Activated naive CD8-positive, alpha-beta T cell treated with anti-CD3 and anti-CD28 coated beads, Interleukin-2, amount 10 ng/mL, durations not matched to agents 7 days and 5 days (primary cell): ENCODE data around the gene DLG2. TPM values are rescaled to one million over a fixed set of nuclear protein-coding genes. Genes with fewer than 3 reads are reported as not detected.

Experiments
- ATAC-seq: fragments of 150-1000 bp; cut with Tn5 transposase; one replicate; pipeline ENCODE4 v1.10.0; 2021; ENCODE audit warnings: low read depth, moderate library complexity
- POLR2A ChIA-PET: fragments of 350-600 bp; sonication (Branson Sonifier 250); formaldehyde crosslinking; loops from one replicate; lab custom pipeline; 2021; ENCODE audit warnings: antibody characterized with exemption; lab: Charles Lee
- DNase-seq: peaks from one replicate; pipeline ENCODE4 v3.0.0; 2021
- H3K27ac Mint-ChIP-seq: one replicate; pipeline ENCODE4 v1.8.0; 2022; ENCODE audit warnings: mild to moderate bottlenecking, mixed read lengths
- H3K27me3 Mint-ChIP-seq: one replicate; pipeline ENCODE4 v1.8.0; 2022; ENCODE audit warnings: mild to moderate bottlenecking, moderate library complexity, mixed read lengths
- H3K36me3 Mint-ChIP-seq: one replicate; pipeline ENCODE4 v1.8.0; 2021; ENCODE audit warnings: mild to moderate bottlenecking, mixed read lengths
- H3K4me1 Mint-ChIP-seq: one replicate; pipeline ENCODE4 v1.8.0; 2021; ENCODE audit warnings: mixed read lengths
- H3K4me3 Mint-ChIP-seq: one replicate; pipeline ENCODE4 v1.8.0; 2022; ENCODE audit warnings: mild to moderate bottlenecking, moderate library complexity, mixed read lengths
- H3K9me3 Mint-ChIP-seq: one replicate; pipeline ENCODE4 v1.8.0; 2021; ENCODE audit warnings: mixed read lengths
- total RNA-seq, 2 experiments: library from RNA; stranded (reverse); gene quantifications; one replicate each; pipeline ENCODE4 v1.2.3, GENCODE V29; 2021

The DLG2 gene
- total RNA-seq, 2 experiments from 2014 or later, result 2.6 to 3.4 TPM

DNA sequence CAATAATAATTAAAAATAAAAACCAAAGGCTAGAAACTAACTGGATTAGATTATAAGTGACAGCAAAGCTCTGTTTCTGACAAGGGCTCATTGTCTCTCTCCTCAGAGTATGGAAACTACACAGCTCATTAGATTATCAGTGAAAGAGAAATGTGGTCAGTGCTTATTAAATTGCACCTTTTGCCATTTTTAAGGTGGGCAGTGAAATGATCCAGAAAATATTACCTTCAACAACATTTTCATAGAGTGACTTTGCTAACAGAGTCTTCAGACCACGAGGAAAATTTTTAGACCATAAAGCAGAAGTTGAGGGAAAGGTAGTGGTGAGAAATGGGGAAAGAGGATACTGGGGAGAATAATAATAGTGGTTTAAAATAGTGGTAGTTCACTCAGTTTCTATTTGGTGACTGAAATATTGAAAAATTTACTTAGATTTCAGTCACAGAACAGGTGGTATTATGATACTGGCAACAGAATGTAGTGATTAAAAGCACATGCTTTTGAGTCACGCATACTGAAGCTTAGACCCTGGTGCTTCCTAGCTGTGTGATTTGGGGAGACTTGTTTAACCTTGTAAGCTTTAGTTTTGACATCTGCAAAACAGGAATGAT is 1657.0 kb downstream of the DLG2 start:
- Mint-ChIP-seq H3K9me3 (no peaks in the 10 kb centered on the region), H3K4me3 (no peak overlapping the region), H3K27me3 (no peaks in the 10 kb centered on the region), H3K4me1 (no peaks in the 10 kb centered on the region), H3K27ac (no peak overlapping the region), H3K36me3 (no peaks in the 10 kb centered on the region)
- POLR2A ChIA-PET, result no interaction called here
- ATAC-seq (no peak), DNase-seq (no peak)

DNA sequence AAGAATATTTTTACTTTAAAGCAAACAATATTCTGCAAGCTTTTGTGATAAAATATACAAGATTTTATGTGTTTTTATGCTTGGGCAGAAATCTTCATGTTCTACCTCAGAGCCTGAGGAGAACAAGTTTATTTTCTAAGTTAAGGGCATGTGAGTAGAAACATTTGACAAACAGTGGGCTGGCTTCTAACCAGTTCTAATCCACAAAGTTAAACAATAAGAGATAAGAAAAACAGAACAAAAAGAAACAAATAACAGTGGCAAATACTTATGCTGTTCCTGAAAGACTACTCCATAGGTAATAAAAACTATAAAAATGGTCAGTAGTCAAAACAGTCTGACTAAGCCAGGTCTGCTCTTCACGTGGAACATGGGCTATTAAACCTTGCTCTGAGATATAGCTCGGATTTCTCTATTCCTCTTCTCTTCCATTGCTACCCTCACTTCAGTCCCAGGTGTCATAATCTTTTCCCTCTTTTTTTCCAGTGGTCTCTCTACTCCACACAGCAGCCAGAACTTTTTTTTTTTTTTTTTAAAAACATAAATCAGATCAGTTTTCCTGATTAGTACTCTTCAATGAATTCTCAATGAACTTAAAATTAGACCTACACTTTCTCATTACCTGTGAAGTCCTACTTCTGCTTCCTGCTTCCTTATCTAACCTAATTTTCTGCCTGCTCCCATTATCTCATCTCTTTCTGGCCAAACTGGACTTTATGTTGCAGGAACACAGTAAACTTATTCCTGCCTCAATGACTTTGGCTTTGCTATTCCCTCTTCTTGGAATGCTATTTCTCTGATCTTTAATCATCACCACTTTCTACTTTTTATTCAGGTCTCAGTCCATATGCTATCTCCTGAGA is 1669.9 kb downstream of the DLG2 start:
- no peaks in the 10 kb centered on the region for H3K9me3 Mint-ChIP-seq
- POLR2A ChIA-PET, result no interaction called here
- H3K27ac Mint-ChIP-seq, result no peak overlapping the region
- H3K4me3 Mint-ChIP-seq, result no peak overlapping the region
- no peaks in the 10 kb centered on the region for H3K36me3 Mint-ChIP-seq
- H3K4me1 Mint-ChIP-seq, result no peaks in the 10 kb centered on the region
- no peak for ATAC-seq
- no peaks in the 10 kb centered on the region for H3K27me3 Mint-ChIP-seq
- DNase-seq, result no peak

DNA sequence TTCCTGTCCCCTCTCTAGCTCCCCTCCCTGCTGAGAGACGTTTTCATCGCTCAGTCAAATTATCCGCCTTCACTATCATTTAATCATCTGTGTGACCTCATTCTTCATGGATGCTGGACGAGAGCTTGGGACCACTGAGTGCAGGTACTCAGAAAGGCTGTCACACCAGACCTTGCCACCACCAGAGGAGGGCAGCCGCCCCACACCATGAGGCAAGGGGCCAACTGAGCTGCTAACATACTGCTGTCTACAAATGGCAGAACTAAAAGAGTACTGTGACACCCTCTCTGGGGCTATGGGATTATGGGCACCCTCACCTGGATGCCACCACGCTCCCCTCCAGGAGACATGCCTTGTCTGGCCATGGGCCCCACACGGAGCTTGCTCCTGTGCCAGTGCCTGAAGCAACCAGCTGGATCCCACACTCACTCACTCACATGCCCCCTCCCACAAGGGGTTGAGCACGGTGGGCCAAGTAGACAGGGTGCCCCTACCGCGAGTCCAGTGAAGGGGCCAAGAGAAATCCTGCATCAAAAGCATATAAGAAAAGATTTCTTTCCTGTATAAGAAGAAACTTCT is 1670.9 kb downstream of the DLG2 start:
- no peak for DNase-seq
- Mint-ChIP-seq H3K4me3 (no peak overlapping the region), H3K9me3 (no peaks in the 10 kb centered on the region), H3K4me1 (no peaks in the 10 kb centered on the region), H3K27me3 (no peaks in the 10 kb centered on the region), H3K36me3 (no peaks in the 10 kb centered on the region), H3K27ac (no peak overlapping the region)
- POLR2A ChIA-PET, result no interaction called here
- no peak for ATAC-seq

DNA sequence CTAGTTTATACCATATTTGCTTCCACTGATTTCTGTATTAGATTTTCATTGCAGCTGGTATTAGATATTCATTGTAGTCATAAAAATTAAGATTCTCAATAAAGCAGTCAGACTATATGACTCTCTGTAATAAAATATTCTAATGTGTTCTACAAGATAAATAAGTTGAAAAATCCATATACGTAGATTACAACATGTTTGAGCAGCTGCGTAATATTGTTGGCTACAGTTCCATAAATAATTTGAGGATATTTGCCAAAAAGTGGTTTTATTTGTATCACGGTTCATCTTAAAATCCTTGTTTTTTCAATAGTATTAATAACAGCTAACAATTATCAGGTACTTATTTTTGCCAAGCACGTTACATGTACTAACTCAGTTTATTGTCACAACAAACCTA is 1672.4 kb downstream of the DLG2 start:
- Mint-ChIP-seq H3K4me3 (no peak overlapping the region), H3K27ac (no peak overlapping the region), H3K36me3 (no peaks in the 10 kb centered on the region), H3K9me3 (no peaks in the 10 kb centered on the region), H3K27me3 (no peaks in the 10 kb centered on the region), H3K4me1 (no peaks in the 10 kb centered on the region)
- DNase-seq (no peak), ATAC-seq (no peak)
- POLR2A ChIA-PET, result no interaction called here

DNA sequence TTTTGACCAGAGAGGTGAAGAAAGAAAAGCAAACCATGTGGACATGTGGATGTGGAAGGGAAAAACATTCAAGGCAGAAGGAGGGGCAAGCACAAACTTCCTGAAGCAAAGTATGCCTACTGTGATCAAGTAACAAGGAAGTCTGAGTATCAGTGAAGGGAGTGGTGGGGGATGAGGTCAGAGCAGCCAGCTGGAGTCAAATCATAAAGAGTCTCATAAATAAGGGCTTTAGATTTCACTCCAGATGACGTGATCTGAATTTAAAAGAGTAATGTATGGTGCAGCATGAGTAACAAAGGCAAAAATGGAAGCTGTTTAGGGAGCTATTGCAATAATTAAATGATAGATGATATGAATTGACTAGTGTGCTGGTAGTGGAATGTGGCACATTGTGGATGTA is 1675.6 kb downstream of the DLG2 start:
- H3K4me3 Mint-ChIP-seq, result no peak overlapping the region
- ATAC-seq, result no peak
- POLR2A ChIA-PET, result no interaction called here
- no peaks in the 10 kb centered on the region for H3K4me1 Mint-ChIP-seq
- no peaks in the 10 kb centered on the region for H3K36me3 Mint-ChIP-seq
- H3K27me3 Mint-ChIP-seq, result no peaks in the 10 kb centered on the region
- DNase-seq, result no peak
- H3K9me3 Mint-ChIP-seq, result peaks cover 1% of the 10 kb centered on the region
- H3K27ac Mint-ChIP-seq, result no peak overlapping the region

DNA sequence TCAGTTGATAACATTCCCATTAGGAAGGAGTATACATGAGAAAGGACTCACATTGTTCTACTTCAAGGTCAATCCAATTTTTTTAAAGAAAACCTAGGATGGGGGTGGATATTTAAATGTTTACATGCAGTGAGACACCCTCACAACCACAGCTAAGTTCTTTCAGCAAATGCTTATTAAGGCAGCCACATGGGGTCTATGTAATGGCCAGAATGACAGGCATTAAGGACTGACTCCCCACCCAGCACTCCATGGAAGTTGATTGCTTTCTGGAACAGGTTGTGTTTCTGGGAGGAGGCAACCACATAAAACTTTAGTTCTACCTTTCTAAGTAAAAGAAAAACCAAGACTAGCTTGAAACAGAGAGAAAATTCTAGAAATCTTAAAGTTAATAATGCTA is 1678.9 kb downstream of the DLG2 start:
- Mint-ChIP-seq H3K36me3 (no peaks in the 10 kb centered on the region), H3K4me1 (no peaks in the 10 kb centered on the region), H3K27ac (no peak overlapping the region), H3K27me3 (no peaks in the 10 kb centered on the region), H3K4me3 (no peak overlapping the region), H3K9me3 (peaks cover 1% of the 10 kb centered on the region)
- DNase-seq (no peak), ATAC-seq (no peak)
- POLR2A ChIA-PET, result no interaction called here

DNA sequence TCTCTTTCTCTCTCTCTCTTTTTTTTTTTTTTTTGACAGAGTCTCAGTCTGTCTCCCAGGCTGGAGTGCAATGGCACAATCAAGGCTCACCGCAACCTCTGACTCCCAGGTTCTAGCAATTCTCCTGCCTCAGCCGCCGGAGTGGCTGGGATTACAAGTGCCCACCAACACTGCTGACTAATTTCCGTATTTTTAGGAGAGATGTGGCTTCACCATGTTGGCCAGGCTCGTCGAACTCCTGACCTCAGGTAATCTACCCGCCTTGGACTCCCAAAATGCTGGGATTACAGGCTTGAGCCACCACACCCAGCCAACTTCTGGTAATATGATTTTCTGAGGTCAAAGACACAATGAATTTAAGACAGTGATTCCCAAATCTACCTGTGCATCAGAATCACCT is 1681.2 kb downstream of the DLG2 start:
- Mint-ChIP-seq H3K4me3 (no peak overlapping the region), H3K4me1 (no peaks in the 10 kb centered on the region), H3K27me3 (no peaks in the 10 kb centered on the region), H3K27ac (no peak overlapping the region), H3K9me3 (peaks cover 1% of the 10 kb centered on the region), H3K36me3 (no peaks in the 10 kb centered on the region)
- DNase-seq (no peak), ATAC-seq (no peak)
- POLR2A ChIA-PET, result no interaction called here

DNA sequence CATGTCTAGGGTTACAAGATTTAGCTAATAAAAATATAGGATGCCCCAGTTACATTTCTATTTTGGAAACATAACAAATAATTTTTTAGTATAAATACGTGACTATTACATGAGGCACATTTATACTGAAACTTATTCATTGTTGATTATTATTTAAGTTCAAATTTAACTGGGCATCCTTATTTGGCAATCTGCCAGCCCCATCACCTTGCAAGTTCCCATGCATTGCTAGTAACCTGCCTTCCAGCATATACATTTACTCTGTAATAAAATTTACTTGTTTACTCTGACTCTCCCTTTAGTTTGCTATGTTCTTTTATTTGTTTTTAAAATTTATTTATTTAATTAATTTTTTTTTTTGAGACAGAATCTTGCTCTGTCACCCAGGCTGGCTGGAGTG is 1686.1 kb downstream of the DLG2 start:
- Mint-ChIP-seq H3K4me1 (no peaks in the 10 kb centered on the region), H3K9me3 (no peaks in the 10 kb centered on the region), H3K36me3 (no peaks in the 10 kb centered on the region), H3K27ac (no peak overlapping the region), H3K4me3 (no peak overlapping the region), H3K27me3 (no peaks in the 10 kb centered on the region)
- POLR2A ChIA-PET, result no interaction called here
- DNase-seq (no peak), ATAC-seq (no peak)

DNA sequence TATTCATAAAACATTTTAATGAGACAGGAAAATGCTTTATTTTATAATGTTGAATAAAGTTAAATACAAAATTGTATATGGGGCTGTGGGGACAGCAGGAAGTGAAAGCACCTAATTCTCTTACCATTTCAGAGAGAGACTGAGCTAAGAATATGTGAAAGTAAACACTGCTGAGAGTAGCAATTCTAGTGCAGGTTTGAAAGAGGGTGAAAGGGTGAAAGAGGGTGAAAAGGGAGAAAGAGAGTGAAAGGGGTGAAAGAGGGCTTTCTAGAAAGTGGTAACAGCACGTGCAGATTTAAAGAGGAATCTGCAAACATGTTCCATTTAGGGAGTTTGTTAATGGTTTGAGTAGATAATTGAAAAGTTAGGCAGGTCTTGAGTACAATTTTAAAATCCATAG is 1689.0 kb downstream of the DLG2 start:
- Mint-ChIP-seq H3K4me1 (no peaks in the 10 kb centered on the region), H3K4me3 (no peak overlapping the region), H3K9me3 (no peaks in the 10 kb centered on the region), H3K27ac (no peak overlapping the region), H3K27me3 (no peaks in the 10 kb centered on the region), H3K36me3 (no peaks in the 10 kb centered on the region)
- DNase-seq (no peak), ATAC-seq (no peak)
- POLR2A ChIA-PET, result no interaction called here

DNA sequence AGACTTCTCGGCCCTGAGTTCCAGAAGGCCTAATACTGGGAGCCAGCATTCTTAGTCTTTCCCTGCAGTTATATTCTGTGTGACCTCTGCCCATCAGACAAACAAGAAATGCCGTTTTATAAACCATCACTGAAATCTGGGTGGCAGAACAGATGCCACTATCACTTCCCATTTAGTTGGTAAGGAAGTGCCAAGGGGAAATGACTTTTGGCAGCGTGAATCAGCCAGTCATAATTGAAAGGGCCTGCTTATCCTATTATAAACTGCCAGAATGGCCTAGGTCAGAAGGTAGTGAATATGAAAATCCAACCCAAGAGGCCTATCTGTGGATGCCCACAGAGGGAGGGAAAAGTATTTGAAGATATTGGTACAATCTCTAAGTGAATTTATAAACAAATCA is 1694.1 kb downstream of the DLG2 start:
- POLR2A ChIA-PET, result no interaction called here
- no peak overlapping the region for H3K4me3 Mint-ChIP-seq
- no peaks in the 10 kb centered on the region for H3K36me3 Mint-ChIP-seq
- H3K27me3 Mint-ChIP-seq, result no peaks in the 10 kb centered on the region
- ATAC-seq (no peak), DNase-seq (no peak)
- no peak overlapping the region for H3K27ac Mint-ChIP-seq
- no peaks in the 10 kb centered on the region for H3K4me1 Mint-ChIP-seq
- H3K9me3 Mint-ChIP-seq, result no peaks in the 10 kb centered on the region

DNA sequence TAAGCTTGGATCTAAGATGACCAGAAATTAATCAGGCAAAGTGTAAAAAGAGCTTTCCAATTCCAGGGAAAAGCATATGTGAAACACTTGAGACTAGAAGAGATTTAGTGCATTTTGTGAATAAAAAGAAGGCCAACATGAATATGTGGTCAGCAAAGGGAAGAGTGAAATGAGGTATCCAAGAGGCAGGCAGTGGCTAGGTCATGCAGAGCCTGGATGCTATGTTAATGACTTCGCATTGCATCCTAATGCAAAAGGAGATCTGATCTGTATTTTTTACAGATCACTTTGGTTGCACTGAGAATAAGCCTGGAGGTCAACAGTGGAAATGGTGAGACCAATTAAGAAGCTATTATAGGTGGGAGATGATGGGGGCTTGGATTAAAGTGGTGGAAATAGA is 1699.7 kb downstream of the DLG2 start:
- peaks cover 2% of the 10 kb centered on the region for H3K27me3 Mint-ChIP-seq
- H3K4me3 Mint-ChIP-seq, result no peak overlapping the region
- POLR2A ChIA-PET, result no interaction called here
- H3K4me1 Mint-ChIP-seq, result no peaks in the 10 kb centered on the region
- ATAC-seq (no peak), DNase-seq (no peak)
- H3K36me3 Mint-ChIP-seq, result no peaks in the 10 kb centered on the region
- no peaks in the 10 kb centered on the region for H3K9me3 Mint-ChIP-seq
- no peak overlapping the region for H3K27ac Mint-ChIP-seq

DNA sequence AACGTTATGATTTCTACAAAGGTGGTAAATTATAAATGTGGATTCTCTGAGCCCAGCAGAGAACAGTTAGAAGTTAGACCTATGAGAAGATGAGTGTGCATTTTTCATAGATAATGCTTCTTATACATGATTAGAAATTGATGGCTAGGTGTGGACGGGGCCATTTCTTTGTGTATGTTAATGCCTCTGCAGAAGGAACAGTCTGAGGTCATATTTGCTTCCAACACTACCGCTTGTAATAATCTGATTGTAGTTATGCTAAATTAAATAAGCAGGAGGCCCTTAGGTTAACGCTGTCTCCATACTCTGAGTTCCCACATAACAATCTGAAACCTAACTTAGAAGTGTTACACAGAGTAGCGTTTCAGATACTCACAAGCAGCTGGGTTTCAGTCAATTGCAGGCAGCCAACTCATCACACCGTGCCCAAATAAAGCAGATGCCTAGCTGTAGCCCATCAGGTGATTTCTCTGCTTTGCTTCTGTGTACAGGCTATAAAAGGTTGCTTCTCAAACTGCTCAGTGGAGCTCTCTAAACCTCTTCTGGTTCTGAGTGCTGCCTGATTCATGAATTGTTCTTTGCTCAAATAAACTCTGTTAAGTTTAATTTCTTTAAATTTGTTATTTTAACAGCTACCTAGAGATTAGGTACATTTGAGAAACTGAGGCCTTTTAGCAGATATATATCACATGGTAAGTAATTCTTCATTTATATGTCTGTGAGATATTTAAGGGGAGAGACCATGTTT is 1702.2 kb downstream of the DLG2 start:
- Mint-ChIP-seq H3K4me3 (no peak overlapping the region), H3K36me3 (no peaks in the 10 kb centered on the region), H3K27ac (no peak overlapping the region), H3K4me1 (no peaks in the 10 kb centered on the region), H3K9me3 (no peaks in the 10 kb centered on the region), H3K27me3 (peaks cover 2% of the 10 kb centered on the region)
- POLR2A ChIA-PET, result no interaction called here
- DNase-seq (no peak), ATAC-seq (no peak)

DNA sequence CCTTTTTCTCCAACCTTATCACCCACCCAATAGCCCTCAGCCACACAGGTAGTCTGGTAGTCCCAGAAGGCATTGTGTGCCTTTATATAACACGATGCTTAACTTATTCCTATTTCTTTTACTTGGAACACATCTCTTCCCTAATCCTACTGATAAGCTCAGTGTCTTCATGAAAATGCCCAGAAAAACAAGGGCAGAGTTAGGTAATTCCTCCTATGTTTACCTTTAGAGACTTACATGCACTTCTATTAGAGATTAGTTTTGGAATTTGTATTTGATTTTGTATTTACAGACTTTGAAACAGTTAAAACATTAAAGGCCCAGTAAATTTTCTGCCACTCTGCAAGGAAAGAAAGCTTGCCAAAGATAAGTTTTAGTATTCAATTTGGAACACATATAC is 1703.2 kb downstream of the DLG2 start:
- Mint-ChIP-seq H3K4me1 (no peaks in the 10 kb centered on the region), H3K27ac (no peak overlapping the region), H3K27me3 (peaks cover 2% of the 10 kb centered on the region), H3K9me3 (no peaks in the 10 kb centered on the region), H3K36me3 (no peaks in the 10 kb centered on the region), H3K4me3 (no peak overlapping the region)
- ATAC-seq, result no peak
- no peak for DNase-seq
- POLR2A ChIA-PET, result no interaction called here
